MV-4-11 (cell line): ENCODE results near the gene MVK.
A peak's percentile ranks its signal among the peaks of the same experiment; 100 is the strongest.

Experiments used
- DNase-seq: peaks from one replicate; lab custom pipeline; 2025; lab: John Stamatoyannopoulos, UW

The MVK gene

DNA sequence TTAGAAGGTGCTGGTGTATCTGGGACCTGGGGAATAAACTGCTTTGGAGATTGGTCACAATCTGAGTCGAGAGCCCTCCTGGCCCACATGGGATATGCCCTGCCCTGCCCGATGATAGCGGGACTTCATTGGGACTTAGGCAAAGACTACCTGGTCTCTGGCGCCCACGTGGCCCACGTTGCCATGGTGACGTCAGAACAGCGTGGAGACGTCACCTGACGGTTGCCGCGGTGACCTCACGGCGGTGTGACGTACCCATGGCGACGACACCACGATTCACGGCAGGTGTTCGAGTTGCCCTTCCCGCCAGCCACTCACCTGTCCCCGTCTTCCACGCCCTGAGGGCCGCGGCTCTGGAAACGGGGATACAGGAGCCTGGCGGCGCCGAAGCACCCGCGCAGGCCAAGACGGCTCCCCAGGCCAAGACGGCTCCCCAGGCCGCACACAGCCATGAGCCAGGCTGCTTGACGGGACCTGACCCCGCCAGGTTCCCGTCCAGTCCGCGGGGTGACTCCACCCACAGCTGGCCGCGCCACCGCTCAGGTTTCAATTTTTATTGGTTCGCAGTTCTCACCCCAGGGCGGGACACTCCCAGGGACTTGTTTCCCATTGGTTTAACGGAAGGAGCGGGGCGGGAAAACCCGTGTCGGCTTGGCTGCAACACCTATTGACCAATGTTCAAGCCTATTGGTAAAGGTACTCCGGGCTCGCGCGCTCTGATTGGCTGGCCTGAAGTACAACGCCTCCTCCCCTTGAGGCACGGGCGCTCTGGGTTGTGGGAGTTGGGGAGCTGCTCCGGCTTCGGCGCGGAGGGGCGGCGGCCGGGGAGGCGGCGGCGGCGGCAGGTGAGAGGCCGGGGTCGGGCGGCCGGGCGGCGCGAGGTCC, at the start of gene MVK, which contains the start of gene MMAB:
Gene MVK (plus strand): TSS at position 766 of the 885 bp plus-strand sequence. CDS start 1,029 bp downstream, outside the sequence.
Gene MMAB (minus strand): TSS at position 476 of the 885 bp plus-strand sequence. CDS start 24 bp downstream, at position 452.
- peak; percentile 100 for DNase-seq

DNA sequence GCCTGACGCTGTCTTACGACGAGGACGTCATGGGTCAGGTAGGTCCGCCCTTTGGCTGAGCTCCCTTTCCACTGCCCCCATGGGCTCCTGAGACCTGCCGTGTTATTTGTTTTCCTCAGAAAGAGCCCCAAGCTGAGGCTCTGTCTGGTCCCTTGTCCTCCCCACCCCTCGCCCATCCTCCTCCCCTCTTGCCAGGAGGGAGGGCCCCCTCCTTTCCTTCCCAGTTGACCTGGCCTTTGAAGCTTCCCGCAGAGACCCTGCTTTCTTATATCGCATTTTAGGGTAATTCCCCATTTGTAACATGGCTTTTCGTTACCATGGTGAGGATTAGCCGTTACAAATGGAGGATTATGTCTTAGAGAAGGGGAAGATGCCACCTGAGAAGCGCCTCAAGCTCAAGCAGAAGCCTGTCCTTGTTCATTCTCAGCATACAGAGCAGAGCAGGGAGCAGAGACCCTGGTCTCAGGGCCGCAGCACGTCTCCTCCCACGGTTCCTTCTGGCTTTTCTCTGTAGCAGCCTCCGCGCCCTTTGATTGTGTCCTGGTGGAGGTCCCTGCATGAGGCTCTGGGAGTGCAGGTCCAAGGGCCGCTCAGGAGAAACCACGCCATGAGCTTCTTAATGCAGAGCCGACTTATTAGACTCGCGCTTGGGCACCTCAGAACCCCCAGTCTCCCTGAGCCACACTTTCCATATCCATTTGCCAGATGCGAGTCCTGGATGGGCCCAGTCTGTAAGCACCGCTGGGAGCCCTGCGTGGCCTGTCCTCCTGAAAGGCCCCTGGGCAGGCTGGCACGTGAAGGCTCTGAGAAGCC, 48.9 kb upstream of the MVK start:
- DNase-seq = no peak

GRCh38 chr12:109525279-109525585, 48.4 kb upstream of the MVK start:
- DNase-seq = no peak

- DNase-seq = no peak
Observed at GRCh38 chr12:109527489-109528123, 46.0 kb upstream of the MVK start.

DNA sequence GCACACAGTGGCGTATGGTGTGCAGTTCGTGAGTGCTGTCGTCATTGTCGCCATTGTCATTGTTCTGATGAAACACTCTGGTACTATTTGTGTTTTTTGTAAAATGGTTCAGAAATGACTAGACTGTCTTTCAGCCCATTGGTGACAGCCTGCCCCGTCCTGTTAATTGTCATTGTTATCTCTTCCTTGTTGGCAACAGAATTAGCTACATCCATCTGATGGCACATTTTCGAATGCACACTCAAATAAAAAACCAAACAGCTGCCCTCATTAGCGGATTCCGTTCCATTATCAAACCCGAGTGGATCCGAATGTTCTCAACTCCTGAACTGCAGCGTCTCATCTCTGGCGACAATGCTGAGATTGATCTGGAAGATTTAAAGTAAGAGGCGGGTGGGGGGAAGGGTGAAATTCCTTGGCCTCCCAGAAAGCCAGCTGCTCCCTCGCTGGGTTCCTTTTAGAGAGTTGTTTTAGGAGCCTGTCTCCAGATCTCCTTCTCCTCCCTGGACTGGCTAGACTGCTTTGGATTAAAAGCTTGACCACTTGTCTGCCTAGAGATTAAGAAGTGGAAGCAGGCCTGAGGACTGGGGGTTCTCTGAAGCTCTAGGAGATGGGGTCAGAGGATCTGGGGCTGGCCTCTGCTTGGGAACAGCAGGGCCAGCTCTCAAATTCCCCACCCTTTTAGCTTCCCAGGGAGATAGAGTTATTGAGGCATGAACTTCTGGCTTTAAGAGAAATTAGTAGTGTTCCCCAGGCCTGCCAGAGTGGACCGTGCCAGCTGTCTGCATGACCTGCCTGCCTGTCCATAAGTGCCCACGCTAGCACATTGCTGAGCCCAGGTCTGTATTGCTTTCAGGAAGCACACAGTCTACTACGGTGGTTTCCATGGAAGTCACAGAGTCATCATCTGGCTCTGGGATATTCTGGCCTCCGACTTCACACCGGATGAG, 43.6 kb upstream of the MVK start:
- no peak for DNase-seq

DNA sequence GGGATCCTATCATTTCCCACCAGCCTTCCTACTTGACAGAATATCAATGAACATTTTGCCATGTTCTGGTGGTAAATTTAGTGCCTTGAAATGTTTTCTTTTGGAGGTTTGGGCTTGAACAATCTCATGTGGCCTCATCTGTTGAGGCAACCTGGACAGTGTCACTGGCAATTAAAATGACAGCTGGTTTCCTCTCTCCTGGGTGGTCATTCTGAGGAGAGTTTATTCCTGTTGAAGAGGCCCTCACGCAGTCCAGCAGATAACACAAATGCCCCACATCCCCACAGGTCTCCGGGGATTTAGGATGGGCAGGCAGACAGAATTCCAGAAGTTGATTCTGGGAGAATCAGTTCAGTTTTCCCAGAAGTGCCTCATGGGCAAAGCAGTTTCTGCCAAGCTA, 42.2 kb upstream of the MVK start:
- DNase-seq = no peak

DNA sequence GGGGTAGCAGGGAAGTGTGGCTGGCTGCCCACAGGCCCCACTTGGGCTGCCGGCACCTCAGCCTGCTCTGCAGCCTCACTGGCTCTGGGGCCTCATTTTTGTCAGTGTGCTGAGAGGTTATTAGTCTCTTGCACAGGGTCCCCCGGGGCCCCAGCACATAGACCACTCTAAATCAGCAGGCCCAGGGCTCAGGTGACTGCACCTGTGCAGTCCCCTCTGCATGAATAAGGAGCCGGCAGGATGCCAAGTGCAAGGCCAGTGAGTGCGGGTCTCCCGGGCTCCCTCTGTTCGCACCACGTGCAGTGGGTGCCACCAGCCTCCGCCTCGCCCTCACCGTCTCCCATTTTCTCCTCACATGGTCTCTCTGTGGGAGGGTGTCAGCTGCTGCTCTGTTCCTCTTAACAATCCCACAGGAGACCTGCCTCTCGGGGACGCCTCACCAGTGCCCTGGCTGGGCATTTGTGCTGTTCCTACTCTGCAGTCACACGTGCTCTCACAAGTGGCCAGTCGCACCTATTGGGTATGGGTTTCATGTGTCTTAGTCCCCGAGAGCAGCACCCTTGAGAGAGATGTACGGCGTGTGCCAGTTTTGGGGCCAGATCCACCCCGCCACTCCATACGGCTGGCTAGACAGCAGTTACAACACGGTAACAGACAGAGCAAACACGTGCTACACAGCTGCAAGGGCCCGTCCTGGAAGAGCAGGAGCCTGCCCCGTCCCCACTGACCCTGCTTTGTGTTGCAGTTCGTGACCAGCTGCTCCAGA, 40.7 kb upstream of the MVK start:
- no peak for DNase-seq

GRCh38 chr12:109533487-109533740, 40.2 kb upstream of the MVK start:
- no peak for DNase-seq

DNA sequence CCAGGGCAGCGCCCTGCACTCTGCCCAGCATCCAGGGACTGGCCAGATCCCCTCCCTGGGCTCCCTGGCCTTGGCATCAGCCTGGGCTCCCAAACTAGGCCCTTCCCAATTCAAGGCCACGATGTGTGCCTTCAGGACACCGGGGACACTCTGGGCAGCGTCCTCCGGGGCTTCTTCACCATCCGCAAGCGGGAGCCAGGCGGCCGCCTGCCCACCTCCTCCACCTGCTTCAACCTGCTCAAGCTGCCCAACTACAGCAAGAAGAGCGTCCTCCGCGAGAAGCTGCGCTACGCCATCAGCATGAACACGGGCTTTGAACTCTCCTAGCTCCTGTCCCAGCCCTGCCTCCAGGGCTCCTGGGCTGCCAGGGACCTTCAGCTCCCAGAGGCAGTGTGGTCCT, 39.1 kb upstream of the MVK start:
- no peak for DNase-seq

GRCh38 chr12:109535231-109535862, 38.2 kb upstream of the MVK start:
- no peak for DNase-seq

- DNase-seq = no peak
Observed at GRCh38 chr12:109535863-109536250, 37.7 kb upstream of the MVK start.

DNA sequence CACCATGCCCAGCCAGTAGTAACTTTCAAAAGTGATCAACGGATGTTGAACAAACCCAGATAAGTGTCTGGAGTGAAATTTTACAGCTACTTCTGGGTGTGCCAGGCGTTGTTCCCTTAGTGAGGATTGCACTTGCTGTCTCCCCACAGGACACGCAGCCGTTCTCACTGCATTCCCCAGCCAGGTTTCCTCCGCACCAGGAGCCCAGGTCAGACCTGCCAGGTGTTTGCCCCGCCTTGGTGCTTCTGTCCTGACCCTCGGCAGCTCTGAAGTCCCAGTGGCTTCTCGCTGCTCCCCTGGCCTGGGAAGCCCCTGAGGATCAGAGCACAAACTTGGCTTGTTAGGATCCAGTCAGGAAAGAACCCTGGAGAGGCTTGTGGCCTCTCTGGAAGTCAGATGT, 36.5 kb upstream of the MVK start:
- DNase-seq = no peak

GRCh38 chr12:109538191-109538863, 35.3 kb upstream of the MVK start:
- DNase-seq = no peak

DNA sequence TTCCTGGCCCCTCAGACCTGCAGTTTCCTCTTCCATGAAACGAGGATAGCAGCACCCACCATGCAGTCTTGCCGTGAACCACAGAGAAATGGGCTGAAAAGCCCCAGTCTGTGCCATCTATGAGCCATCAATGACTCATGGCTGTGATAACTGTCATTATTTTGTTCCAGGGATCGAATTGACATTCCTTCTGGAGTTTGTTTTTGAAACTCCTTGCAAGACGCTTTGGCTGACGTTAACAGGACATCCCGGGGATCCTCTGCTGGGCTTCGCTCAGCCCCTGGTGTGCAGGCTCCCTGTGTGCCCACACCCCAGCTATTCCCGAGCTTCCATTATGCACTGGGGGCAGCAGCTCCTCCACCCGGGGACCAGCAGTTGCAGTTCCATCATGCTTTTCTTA, 34.1 kb upstream of the MVK start:
- no peak for DNase-seq

DNA sequence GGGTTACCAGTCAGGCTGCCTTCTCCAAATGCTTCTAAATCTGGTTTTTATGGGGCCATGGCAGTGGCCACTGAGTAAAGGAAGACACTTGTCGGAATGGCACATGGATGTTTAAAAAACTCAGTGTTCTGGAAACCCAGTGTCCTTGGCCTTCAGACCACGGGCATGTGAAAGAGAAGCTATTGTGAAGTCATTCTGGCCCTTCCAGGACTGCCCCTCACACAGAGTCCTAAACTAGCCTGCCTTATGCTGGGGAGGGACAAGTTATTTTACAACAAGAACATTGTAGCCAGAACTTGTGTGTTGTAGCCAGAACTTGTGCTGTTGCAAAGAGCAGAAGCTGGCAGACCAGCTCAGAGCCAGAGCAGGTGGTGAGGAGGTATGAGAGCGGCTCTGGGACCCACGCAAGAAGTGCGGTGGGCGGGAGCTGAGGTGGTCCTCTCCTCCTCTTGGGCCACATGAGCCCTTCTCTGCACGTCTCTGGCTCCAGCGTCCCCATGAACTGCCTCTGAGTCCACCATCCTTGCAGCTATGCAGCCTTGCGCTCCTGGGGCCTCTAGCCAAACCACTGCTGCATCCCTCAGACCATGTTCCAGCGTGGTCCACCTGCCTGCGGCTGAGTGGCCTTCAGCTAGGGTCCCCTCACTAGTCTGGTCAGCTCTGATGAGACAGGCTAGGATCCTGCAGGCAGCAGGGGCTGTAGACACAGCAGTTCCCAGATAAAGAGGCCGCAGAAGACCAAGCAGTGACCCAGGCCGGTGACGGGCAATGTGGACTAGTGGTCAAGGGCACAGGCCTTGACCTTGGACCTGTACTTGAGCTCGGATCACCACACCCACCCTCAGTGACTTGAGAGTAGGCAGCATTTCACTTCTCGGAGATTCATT, 32.8 kb upstream of the MVK start:
- no peak for DNase-seq

GRCh38 chr12:109541413-109541726, 32.2 kb upstream of the MVK start:
- DNase-seq = no peak

DNA sequence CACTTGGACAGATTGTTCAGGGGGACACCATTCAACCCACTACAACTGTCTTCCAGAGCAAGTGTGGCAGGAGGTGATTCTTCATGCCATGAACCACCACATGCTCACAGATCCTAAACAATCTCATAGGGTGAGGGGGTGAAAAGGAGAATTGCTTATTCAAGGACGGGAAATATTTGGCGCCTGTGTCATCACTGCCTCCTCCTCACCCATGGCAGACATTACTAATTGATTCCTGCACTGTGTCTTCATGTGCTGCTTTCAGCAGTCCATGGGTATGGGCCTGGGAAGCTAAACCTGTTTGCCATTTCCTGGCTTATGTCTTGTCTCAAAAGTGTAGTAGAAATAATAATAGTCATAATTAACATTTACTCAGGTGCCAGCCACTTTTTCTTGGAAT, 31.6 kb upstream of the MVK start:
- DNase-seq = no peak

DNA sequence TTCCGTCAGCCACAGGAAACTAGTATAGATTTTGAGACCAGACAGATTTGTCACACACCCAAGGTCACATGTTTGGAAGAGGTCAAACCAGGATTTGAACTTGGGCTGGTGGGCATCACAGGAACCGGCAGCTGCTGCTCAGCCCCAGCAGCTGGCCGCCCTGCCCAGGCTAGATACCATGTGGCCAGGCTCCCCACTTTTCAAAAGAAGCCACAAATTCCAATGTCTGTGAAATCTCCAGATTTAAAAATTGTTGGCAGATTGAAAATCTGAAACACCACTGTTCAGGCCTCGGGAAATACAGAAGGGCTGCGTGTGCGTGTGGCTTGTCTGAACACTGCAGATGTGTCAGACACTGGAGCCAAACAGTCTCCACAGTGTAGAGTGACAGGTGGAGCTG, 30.7 kb upstream of the MVK start:
- no peak for DNase-seq

DNA sequence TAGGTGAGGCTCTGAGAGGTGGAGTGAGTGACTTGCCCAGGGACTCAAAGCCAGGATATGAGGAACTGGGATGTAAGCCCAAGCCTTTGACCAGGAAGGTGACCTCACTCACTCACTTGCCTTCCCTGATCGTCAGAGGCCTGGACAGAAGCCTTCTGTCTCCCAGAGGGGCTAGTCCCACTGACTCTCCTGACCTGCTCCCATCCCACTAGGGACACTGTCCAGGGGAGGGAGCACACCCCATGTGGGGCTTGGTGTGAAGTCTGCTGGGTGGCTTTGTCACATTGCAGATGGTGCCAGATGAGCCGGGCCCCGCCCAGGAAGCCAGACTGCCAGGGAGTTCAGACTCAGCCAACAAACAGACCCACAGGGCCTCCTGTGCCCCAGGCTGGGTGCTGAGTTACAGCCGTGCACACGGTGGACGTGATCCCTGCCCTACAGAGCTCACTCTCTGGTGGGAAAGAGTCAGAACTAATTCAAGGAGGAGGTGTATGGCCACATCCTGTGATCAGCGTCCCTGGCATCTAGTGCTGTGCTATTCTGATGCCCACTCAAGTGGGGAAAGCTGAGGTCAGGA, 28.6 kb upstream of the MVK start:
- DNase-seq = peak; percentile 20
